Smooth muscle cell of the brain vasculature (primary cell): ENCODE results near the gene ADGRD1.

Experiments used
- DNase-seq: peaks from one replicate; pipeline ENCODE4 v3.0.0-alpha.2; 2012; ENCODE audit warnings: low read depth, low spot score

Gene ADGRD1

DNA sequence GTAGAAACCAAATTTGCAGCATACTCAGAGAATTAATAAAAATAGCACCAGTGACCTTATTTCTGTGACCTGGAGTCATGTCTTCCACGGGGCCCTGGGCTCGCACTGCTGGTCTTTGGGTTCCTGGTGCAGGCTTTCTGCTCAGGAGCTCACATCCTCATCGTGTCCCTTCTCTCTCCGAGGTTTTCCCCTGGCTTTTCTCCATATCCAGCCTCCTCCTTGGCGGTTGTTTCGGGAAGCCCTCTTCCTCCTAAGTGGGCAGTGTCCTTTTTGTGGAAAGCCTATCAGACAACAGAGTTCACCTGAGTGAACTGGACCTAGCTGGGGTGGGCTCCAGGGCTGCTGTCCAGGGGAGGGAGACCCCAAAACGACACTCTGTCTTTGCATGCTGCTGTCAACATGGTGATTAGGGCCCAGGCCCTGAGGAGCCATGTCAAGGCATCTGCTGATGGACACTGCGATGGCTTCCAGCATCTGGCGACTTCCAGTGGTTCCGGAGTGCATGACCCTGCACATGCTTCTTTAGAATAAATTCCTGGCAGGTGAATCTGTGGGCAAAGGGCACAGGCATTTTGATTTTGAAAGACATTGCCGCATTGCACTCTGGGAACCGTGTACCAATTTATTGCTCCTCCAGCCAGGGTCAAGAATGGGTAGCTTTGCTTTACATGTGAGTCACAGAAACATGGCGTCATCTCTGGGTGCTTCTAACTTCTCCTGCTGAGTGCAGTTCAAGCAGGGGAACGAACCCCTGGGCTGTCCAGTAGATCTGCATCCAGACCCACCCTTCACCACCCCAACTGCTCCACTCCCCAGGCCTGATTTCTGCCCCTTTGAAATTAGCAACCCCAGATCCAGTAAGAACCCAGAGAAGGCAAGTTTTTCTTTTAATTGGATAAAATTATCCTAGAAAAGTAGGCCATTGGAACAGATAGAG, 136.8 kb downstream of the ADGRD1 start:
- DNase-seq, result no peak

DNA sequence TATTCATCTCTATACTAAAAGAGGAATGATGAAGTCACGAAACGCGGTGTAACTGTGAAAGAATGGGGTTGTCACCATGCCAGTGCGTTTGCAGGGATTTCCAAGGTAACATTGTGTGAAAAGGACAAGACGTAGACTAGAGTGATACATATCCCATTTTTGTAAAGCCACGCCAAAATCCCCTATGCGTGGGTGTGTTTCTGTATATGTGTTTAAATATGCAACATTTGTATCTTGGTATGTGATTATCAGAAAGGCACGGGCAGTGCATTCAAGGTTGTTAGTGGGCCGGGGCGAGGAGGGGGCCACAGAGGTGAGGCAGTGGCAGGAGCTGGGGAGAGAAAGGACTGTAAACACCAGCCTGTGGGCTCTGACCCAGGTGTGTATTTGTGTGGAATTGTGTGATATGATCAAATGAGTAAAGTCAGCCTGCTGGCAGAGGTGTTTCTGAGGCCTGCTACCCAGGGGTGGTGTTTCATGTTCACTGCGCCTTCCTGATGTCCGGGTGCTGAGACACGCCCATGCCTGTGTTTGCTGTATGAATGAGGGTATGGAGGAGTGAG, 137.8 kb downstream of the ADGRD1 start:
- DNase-seq, result no peak

- DNase-seq, result no peak
These were observed 138.4 kb downstream of the ADGRD1 start for GRCh38 chr12:131091976-131092691.

GRCh38 chr12:131092901-131093603, 139.3 kb downstream of the ADGRD1 start:
- no peak for DNase-seq

DNA sequence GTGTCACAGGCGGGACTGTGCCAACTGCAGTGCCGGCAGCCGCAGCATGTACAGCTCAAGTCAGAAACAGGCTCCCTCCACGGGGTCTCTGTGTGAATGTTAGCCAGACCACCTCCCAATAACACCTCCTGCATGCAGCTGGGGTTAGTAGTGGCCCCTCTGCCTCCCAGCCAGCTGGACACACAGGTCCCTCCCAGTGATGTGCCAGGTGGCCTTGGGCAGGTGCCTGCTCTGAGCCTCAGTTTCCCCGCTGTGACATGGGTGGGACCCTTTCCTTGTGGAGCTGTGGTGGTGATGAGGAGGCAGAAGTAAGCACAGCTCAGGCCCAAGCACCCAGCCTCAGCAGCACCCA, 139.9 kb downstream of the ADGRD1 start:
- no peak for DNase-seq

- DNase-seq, result no peak
These were observed 140.5 kb downstream of the ADGRD1 start for GRCh38 chr12:131093971-131094830.

- DNase-seq, result no peak
These were observed 141.4 kb downstream of the ADGRD1 start for GRCh38 chr12:131094831-131095805.

DNA sequence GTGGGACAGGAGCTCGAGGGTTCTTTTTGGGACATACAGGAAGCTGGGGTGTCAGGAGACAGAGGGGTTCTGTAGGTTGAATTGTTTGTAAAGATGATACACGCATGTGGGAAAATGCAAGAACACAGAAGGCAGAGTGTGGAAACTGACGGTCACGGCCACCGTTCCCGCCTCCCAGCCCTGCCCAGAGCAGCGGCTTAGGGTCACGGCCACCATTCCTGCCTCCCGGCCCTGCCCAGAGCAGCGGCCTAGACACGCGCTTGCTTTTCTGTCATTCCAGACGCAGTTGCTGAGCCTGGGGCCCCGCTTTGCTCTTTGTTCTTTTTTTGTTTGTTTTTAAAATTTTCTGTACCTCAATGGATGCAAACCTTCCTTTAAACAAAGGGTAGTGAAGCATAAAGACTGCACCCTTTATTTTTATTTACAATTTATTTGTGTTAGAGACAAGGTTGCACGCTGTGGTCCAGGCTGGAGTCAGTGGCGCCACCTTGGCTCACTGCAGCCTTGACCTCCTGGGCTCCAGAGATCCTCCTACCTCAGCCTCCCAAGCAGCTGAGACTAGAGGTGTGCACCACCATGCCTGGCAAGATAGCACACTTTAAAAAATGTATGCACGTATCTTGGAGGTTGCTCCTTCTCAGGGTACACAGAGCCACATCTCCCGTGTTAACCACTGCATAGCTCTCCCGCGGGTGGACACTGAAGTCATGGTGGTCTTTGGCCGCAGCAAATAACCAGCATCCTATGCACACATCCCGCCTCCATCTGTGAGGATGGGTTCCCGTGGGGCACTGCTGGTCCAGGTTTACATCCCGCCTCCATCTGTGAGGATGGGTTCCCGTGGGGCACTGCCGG, 142.3 kb downstream of the ADGRD1 start:
- no peak for DNase-seq

- no peak for DNase-seq
These were observed 143.0 kb downstream of the ADGRD1 start for GRCh38 chr12:131096681-131097181.

GRCh38 chr12:131097202-131098177, 143.8 kb downstream of the ADGRD1 start:
- DNase-seq, result no peak

DNA sequence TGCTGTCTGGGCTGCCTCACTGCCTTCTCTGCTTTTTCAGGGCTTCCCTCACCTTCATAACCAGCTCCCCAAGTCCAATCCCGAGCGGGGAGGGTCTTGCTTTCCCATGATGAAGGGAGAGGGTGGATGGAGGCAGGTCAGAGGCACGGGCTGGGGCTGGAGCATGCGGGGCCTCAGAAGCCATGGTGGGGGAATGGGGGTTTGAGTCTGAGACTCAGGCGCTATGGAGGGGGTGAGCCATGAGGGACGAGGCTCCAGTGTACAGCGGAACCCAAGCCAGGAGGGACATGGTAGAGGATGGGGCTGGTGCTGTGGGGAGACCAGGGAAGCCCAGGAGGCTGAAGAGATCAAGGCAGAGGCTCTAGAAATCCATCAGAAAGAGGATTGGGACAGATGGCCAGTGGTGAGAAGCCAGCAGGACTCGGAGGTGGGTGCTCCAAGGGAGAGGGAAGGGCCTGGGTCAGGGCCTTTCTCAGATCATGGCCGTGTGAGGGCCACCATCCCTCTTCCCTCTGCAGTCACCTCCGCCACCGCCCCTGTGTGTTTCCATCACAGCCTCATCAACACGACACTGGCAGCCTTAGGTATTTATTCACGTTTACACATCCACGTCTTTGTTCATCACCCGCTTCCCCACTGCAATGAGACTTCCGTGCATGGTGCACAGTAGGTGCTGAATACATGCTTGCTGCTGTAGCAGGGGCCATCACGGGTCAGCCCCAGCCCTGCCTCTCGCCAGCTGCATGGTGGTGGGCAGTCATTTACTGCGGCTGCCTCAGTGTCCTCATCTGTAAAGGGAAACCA, 144.7 kb downstream of the ADGRD1 start:
- DNase-seq, result no peak

- DNase-seq, result no peak
These were observed 146.4 kb downstream of the ADGRD1 start for GRCh38 chr12:131100031-131100674.

GRCh38 chr12:131101006-131101405, 147.3 kb downstream of the ADGRD1 start:
- DNase-seq, result no peak

- no peak for DNase-seq
These were observed 148.2 kb downstream of the ADGRD1 start for GRCh38 chr12:131101703-131102492.

DNA sequence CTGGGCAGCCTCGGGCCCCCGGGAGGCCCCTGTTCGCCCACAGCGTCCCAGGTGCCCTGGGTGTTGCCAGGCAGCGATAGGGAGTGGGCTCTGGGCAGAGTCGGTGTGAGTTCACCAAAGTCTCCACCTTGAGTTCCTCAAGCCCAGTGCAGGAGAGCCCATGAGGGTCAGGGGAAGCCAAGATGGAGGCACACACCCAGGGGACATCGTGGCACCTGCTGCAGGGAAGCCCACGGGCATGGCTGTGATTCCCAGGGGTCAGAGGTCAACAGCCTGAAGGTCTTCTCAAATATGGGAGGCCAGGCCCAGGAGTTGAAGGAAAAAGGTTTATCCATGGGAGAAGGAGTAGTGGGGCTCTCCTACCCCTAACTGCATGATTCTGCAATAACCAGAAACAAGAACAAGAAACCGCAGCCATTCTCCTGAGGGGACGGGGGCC, 148.8 kb downstream of the ADGRD1 start:
- no peak for DNase-seq
